B cell (primary cell): Measurements from ENCODE around the gene ZNF469. TPM values are rescaled to one million over a fixed set of nuclear protein-coding genes. Genes with fewer than 3 reads are reported as not detected.

ENCODE experiments used
- ATAC-seq: fragments of 200-7000 bp; cut with Tn5 transposase; one replicate; pipeline ENCODE4 v1.10.0; 2021; ENCODE audit warnings: low read depth, mild to moderate bottlenecking, moderate number of reproducible peaks, moderate library complexity
- CTCF ChIA-PET: fragments of 350-600 bp; sonication (Branson Sonifier 250); formaldehyde crosslinking; loops from one replicate; lab custom pipeline; 2021; ENCODE audit warnings: antibody characterized with exemption, inconsistent platforms; lab: Charles Lee
- POLR2A ChIA-PET: fragments of 350-600 bp; sonication (Branson Sonifier 250); formaldehyde crosslinking; loops from one replicate; lab custom pipeline; 2021; ENCODE audit warnings: antibody characterized with exemption; lab: Charles Lee
- DNase-seq: peaks from one replicate; pipeline ENCODE4 v3.0.0; 2013
- H2AFZ ChIP-seq: 2 replicates; pipeline ENCODE4 v1.6.1; 2012; ENCODE audit warnings: mild to moderate bottlenecking, low read depth, low read length; ENCODE audit not compliant: insufficient read depth, poor library complexity, severe bottlenecking
- H3K27ac ChIP-seq, 2 donors: 1 replicate in 1 of 2; 2 replicates in 1 of 2; pipeline ENCODE4 v1.5.1; 2012 to 2013; ENCODE audit warnings: low read length in 2 of 2, mild to moderate bottlenecking in 2 of 2, moderate library complexity in 1 of 2
- H3K27me3 ChIP-seq, 4 experiments: fragments of 200-600 bp in 1 of 4; sonication (generic) in 1 of 4; replicated peaks in 1 of 4; 1 replicate in 2 of 4; 2 replicates in 2 of 4; pipeline versions ENCODE4 v1.6.1 to v1.7.0; 2013 to 2016; ENCODE audit warnings: low read length in 3 of 4, mild to moderate bottlenecking in 2 of 4, mixed read lengths in 1 of 4, moderate library complexity in 1 of 4; ENCODE audit not compliant: insufficient read depth in 4 of 4, control insufficient read depth in 3 of 4; ENCODE audit errors: control extremely low read depth in 1 of 4
- H3K36me3 ChIP-seq, 2 experiments: replicated peaks in 1 of 2; 1 replicate in 1 of 2; 2 replicates in 1 of 2; pipeline versions ENCODE4 v1.6.1 to v1.7.1; 2013; ENCODE audit warnings: low read length in 1 of 2; ENCODE audit not compliant: insufficient read depth in 2 of 2, control insufficient read depth in 1 of 2; ENCODE audit errors: control extremely low read depth in 1 of 2, extremely low read depth in 1 of 2
- H3K4me1 ChIP-seq, 2 donors: fragments of 200-600 bp in 1 of 2; sonication (generic) in 1 of 2; 1 replicate in 1 of 2; 2 replicates in 1 of 2; pipeline versions ENCODE4 v1.5.1 to v1.6.1; 2013 to 2017; ENCODE audit warnings: low read length in 2 of 2; ENCODE audit not compliant: control insufficient read depth in 2 of 2, insufficient read depth in 2 of 2
- H3K4me2 ChIP-seq: replicated peaks from 2 replicates; pipeline ENCODE3; 2012; ENCODE audit warnings: mild to moderate bottlenecking, low read depth, low read length; ENCODE audit not compliant: poor library complexity, severe bottlenecking
- H3K4me3 ChIP-seq, 5 experiments: fragments of 200-600 bp in 1 of 5; sonication (generic) in 1 of 5; 1 replicate in 3 of 5; 2 replicates in 2 of 5; pipeline versions ENCODE4 v1.5.1 to v1.7.0; 2011 to 2016; ENCODE audit warnings: low read length in 4 of 5, mild to moderate bottlenecking in 4 of 5, low read depth in 2 of 5, control low read depth in 1 of 5, moderate library complexity in 1 of 5; ENCODE audit not compliant: insufficient read depth in 1 of 5; ENCODE audit errors: control extremely low read depth in 1 of 5, extremely low read depth in 1 of 5
- H3K79me2 ChIP-seq: fragments of 200-600 bp; sonication (generic); one replicate; pipeline ENCODE4 v1.6.0; 2016; ENCODE audit warnings: low read length; ENCODE audit not compliant: control insufficient read depth, insufficient read depth
- H3K9ac ChIP-seq: fragments of 200-600 bp; sonication (generic); 2 replicates; pipeline ENCODE4 v1.6.1; 2017; ENCODE audit warnings: mild to moderate bottlenecking, low read length, moderate library complexity
- H3K9me3 ChIP-seq, 3 donors: one replicate each; pipeline versions ENCODE4 v1.6.1 to v1.7.1; 2013; ENCODE audit warnings: low read length in 2 of 3; ENCODE audit not compliant: control insufficient read depth in 2 of 3, insufficient read depth in 1 of 3; ENCODE audit errors: control extremely low read depth in 1 of 3
- H4K20me1 ChIP-seq: 2 replicates; pipeline ENCODE4 v1.6.0; 2012; ENCODE audit warnings: mild to moderate bottlenecking, low read length; ENCODE audit not compliant: insufficient read depth, control insufficient read depth, poor library complexity, severe bottlenecking
- H3K27ac Mint-ChIP-seq: one replicate; pipeline ENCODE4 v1.8.0; 2021; ENCODE audit warnings: mixed read lengths
- H3K27me3 Mint-ChIP-seq: one replicate; pipeline ENCODE4 v1.8.0; 2021; ENCODE audit warnings: mixed read lengths
- H3K4me1 Mint-ChIP-seq: one replicate; pipeline ENCODE4 v1.8.0; 2021; ENCODE audit warnings: mixed read lengths
- H3K4me3 Mint-ChIP-seq: one replicate; pipeline ENCODE4 v1.8.0; 2021; ENCODE audit warnings: mixed read lengths
- H3K9me3 Mint-ChIP-seq: one replicate; pipeline ENCODE4 v1.8.0; 2022; ENCODE audit warnings: mixed read lengths; ENCODE audit not compliant: insufficient read depth
- EZH2 ChIP-seq: IDR thresholded peaks from 2 replicates; pipeline ENCODE4 v1.6.1; 2012; ENCODE audit warnings: borderline replicate concordance, low read depth, mild to moderate bottlenecking, moderate library complexity, low read length; ENCODE audit not compliant: insufficient read depth, poor library complexity, severe bottlenecking
- WGBS: methylation state at CpG from one replicate; pipeline ENCODE4 v1.1.5; 2013; ENCODE audit warnings: missing lambda C conversion rate; ENCODE audit not compliant: insufficient coverage; 5-methylcytosine and 5-hydroxymethylcytosine counted together
- intact Hi-C: fragments of 100-400 bp; cut with micrococcal nuclease; formaldehyde crosslinking; loops from one replicate; pipeline ENCODE4 v1.10.0; 2022
- polyA plus RNA-seq: library from polyadenylated mRNA; depleted of rRNA; stranded (reverse); fragments of >200 nt; gene quantifications from 2 replicates; pipeline ENCODE4 v1.2.3, GENCODE V29; 2012
- total RNA-seq, 2 donors: library from RNA; stranded (reverse); fragments of 120-200 nt in 1 of 2; gene quantifications; 1 replicate in 1 of 2; 2 replicates in 1 of 2; pipeline versions ENCODE4 v1.2.3 to v1.2.4, GENCODE V29; 2013 to 2022
- TF ChIP-seq, protein P1 (sequence below): fragments of 200-600 bp; IDR thresholded peaks from one replicate; pipeline ENCODE4 v1.8.0; 2022; ENCODE audit warnings: antibody characterized with exemption, mild to moderate bottlenecking

ZNF469 gene
- total and polyA plus RNA-seq, 2 donors (not counting 1 experiment from before 2014, with no cell fraction given), result 0.25 to 5.9 TPM

DNA sequence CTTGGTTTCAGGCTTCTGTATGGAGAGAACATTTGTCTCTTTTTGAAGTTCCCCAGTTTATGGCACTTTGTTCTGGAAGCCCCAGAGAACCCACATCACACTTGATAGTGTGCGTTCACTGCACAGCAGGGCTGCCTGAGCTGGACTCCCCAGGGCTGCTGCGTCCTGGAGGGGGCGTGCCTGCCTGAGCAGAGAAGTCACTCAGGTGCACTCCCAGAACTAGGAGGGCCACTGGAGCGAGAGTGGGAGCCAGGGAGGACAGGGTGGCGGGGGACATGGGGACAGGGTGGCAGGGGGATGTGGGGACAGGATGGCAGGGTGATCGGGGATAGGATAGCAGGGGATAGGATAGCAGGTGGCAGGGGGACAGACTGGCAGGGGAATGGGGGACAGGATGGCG, 43.9 kb upstream of the ZNF469 start:
- H3K9ac ChIP-seq, result no peak overlapping the region
- H3K4me1 Mint-ChIP-seq, result peaks cover under 1% of the 10 kb centered on the region
- no peak for DNase-seq
- 78% methylated on average over 5 of the region's 7 CpGs for WGBS
- no peak overlapping the region for H3K4me3 Mint-ChIP-seq
- H2AFZ ChIP-seq, result no peak overlapping the region
- no peak for TF ChIP-seq EZH2
- TF ChIP-seq, protein P1, sequence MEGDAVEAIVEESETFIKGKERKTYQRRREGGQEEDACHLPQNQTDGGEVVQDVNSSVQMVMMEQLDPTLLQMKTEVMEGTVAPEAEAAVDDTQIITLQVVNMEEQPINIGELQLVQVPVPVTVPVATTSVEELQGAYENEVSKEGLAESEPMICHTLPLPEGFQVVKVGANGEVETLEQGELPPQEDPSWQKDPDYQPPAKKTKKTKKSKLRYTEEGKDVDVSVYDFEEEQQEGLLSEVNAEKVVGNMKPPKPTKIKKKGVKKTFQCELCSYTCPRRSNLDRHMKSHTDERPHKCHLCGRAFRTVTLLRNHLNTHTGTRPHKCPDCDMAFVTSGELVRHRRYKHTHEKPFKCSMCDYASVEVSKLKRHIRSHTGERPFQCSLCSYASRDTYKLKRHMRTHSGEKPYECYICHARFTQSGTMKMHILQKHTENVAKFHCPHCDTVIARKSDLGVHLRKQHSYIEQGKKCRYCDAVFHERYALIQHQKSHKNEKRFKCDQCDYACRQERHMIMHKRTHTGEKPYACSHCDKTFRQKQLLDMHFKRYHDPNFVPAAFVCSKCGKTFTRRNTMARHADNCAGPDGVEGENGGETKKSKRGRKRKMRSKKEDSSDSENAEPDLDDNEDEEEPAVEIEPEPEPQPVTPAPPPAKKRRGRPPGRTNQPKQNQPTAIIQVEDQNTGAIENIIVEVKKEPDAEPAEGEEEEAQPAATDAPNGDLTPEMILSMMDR, result no peak
- H3K4me1 ChIP-seq, result peaks cover 0 to under 1% of the 10 kb centered on the region in 2 donors
- no peak for ATAC-seq
- intact Hi-C loops, result no loop called here
- H4K20me1 ChIP-seq, result no peaks in the 10 kb centered on the region
- H3K27me3 Mint-ChIP-seq, result peaks cover 16% of the 10 kb centered on the region
- peaks cover 0 to 3% (median under 1%) of the 10 kb centered on the region in 4 experiments for H3K27me3 ChIP-seq
- POLR2A ChIA-PET, result no interaction called here
- H3K9me3 Mint-ChIP-seq, result no peaks in the 10 kb centered on the region
- no peak overlapping the region for H3K27ac Mint-ChIP-seq
- no peak overlapping the region for H3K4me3 ChIP-seq
- H3K9me3 ChIP-seq, result peaks cover 0 to 16% (median 0%) of the 10 kb centered on the region in 3 donors
- CTCF ChIA-PET, result no interaction called here
- H3K79me2 ChIP-seq, result no peaks in the 10 kb centered on the region
- no peaks in the 10 kb centered on the region for H3K36me3 ChIP-seq
- H3K4me2 ChIP-seq, result no peak overlapping the region
- no peak overlapping the region for H3K27ac ChIP-seq

DNA sequence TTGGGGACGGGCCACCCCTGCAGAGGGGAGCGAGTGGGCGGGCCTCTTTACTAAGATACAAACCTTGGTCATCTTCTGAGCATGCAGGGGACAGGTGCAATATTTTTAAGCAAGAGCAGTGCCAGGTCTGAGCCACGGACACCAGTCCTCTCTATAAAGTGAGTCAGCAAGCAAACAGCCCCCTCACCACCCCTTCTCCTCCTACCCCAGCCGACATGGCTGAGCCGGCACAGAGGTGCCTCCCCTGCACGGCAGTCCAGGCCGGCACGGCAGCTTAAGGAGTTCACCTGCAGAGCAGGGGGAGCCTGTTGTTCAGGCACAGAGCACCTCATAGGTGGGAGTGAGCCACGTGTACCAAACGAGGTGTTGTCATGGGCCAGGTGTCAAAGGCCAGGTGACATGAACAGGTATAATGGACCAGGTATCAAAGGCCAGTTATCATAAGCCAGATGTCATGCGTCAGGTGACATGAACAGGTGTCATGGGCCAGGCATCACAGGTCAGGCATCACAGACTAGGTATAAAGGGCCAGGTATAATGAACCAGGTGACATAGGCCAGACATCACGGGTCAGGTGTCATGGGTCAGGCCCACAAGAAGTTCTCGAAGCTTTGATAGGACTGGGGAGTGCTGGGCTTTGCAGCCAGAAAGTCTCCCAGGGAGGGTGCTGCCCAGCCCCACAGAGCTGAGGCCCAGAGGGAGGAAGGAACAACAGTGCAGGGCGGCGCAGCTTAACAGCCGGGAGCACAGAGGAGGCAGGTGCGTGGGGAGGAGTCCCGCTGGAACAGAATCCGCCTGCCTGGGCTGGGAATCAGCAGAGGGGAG, 42.6 kb upstream of the ZNF469 start:
- DNase-seq (no peak), ATAC-seq (no peak)
- Histone ChIP-seq H2AFZ (no peak overlapping the region), H3K4me2 (no peak overlapping the region), H3K27me3 (no peaks in the 10 kb centered on the region), H3K79me2 (no peaks in the 10 kb centered on the region), H3K27ac (no peak overlapping the region), H3K9ac (no peak overlapping the region), H3K9me3 (peaks cover 0 to 16% (median 0%) of the 10 kb centered on the region in 3 donors), H4K20me1 (no peaks in the 10 kb centered on the region), H3K4me3 (no peak overlapping the region), H3K36me3 (no peaks in the 10 kb centered on the region), H3K4me1 (no peaks in the 10 kb centered on the region)
- CTCF ChIA-PET, result no interaction called here
- 80% methylated on average over 20 of the region's 20 CpGs for WGBS
- no peak overlapping the region for H3K27ac Mint-ChIP-seq
- POLR2A ChIA-PET, result no interaction called here
- no peaks in the 10 kb centered on the region for H3K4me1 Mint-ChIP-seq
- intact Hi-C loops, result no loop called here
- no peak overlapping the region for H3K4me3 Mint-ChIP-seq
- H3K9me3 Mint-ChIP-seq, result no peaks in the 10 kb centered on the region
- H3K27me3 Mint-ChIP-seq, result peaks cover 6% of the 10 kb centered on the region
- TF ChIP-seq EZH2, result no peak
- TF ChIP-seq, protein P1, result no peak
